Ovary (tissue), 3 donors: Measurements from ENCODE around the gene IL1RAPL2.

Experiments
- CTCF ChIP-seq, 3 donors: fragments of 450-650 bp in 2 of 3; fragments of 200-600 bp in 1 of 3; IDR thresholded peaks; one replicate each; pipeline versions ENCODE4 v1.5.1 to v1.8.0; 2016 to 2022; ENCODE audit warnings: antibody characterized with exemption in 3 of 3, mild to moderate bottlenecking in 1 of 3
- EP300 ChIP-seq: sonication (generic); formaldehyde crosslinking; IDR thresholded peaks from one replicate; pipeline ENCODE4 v1.6.1; 2017; ENCODE audit warnings: antibody characterized with exemption
- POLR2A ChIP-seq: fragments of 450-650 bp; IDR thresholded peaks from one replicate; pipeline ENCODE4 v1.6.1; 2017; ENCODE audit warnings: antibody characterized with exemption, mild to moderate bottlenecking, moderate library complexity
- donor health status: DM: no; HTN: no; CAD: no.

- TF ChIP-seq CTCF (IDR thresholded peaks at IDR 0.05) (no peak), POLR2A (no peak), EP300 (no peak)
Observed at GRCh38 chrX:105173071-105173470, 607.1 kb downstream of the IL1RAPL2 start.
